HG03108 (cell line): ENCODE data around the gene PIP5K1A.
"Not testable (repeated sequence)": the region's sequence is repeated elsewhere in the genome, so short reads cannot be mapped to it uniquely, and the experiment has no call there.

Experiments used
- ATAC-seq: cut with Tn5 transposase; IDR thresholded peaks from one replicate; pipeline ENCODE4 v1.9.1; 2021; ENCODE audit warnings: moderate library complexity; ENCODE audit not compliant: unreplicated experiment

The PIP5K1A gene

DNA sequence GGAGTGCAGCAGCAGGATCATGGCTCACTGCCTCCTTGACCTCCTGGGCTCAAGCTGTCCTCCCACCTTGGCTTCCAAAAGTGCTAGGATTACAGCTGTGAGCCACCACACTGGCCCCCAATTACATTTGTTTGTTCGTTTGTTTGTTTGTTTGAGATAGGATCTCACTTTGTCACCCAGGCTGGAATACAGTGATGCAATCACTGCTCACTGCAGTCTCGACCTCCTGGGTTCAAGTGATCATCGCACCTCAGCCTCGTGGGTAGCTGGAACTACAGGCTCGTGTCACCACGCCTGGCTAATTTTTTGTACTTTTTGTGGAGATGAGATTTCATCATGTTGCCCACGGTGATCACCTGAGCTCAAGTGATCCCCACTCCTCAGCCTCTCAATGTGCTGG lies 6.3 kb upstream of the PIP5K1A start:
- ATAC-seq, result no peak

DNA sequence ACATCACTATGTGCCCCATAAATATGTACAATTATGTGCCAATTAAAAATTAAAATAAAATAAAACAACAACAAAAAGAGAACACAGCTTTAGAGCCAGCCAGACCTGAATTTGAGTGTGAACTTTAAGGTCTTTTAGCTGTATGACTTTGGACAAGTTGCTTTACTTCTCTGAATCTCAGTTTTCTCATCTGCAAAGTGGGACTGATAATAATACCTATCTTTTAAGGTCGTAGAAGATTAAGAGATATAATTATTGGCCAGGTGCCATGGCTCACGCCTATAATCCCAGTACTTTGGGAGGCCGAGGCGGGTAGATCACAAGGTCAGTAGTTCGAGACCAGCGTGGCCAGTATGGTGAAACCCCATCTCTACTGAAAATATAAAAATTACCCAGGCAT lies 5.0 kb upstream of the PIP5K1A start:
- no peak for ATAC-seq

DNA sequence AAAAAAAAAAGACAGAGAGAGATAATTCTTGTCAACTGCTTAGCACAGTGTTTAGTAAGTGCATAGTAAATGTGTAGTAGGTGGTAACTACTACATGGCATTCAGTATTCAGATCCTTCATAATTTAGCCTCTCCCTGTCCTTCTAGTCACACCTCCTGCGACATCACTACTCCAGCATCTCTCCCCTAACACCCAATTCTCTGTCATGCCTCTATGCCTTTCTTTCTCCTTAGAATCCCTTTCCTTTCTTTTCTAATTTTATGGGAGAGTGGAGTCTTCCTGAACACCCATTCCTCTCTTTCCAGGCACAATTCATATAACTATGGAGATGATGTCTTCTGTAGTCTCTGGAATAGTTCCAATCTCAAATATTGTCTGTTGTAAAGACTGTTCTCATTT lies 4.5 kb upstream of the PIP5K1A start:
- no peak for ATAC-seq

DNA sequence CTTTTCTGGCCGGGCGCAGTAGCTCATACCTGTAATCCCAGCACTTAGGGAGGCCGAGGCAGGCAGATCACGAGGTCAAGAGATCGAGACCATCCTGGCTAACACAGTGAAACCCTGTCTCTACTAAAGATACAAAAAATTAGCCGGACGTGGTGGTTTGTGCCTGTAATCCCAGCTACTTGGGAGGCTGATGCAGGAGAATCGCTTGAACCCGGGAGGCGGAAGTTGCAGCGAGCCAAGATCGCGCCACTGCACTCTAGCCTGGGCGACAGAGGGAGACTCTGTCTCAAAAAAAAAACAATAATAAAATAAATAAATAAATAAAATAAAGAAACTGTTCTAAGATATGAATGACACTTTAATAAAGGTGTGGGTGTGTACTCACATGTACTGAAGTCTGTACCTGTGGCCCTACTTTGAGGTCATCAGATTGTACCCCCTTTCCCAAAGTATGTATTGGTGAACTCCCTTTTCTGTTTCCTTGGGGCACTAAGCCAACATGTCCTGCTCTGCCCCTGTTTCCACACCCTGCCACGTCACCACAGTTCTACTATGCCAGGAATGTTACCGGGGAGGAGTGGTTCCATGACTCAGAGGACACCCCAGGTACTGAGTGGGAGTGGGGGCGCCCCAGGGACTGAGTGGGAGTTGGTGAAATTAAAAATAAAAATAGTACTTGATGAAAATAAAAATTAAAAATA lies 3.3 kb upstream of the PIP5K1A start:
- ATAC-seq, result not testable (repeated sequence)

DNA sequence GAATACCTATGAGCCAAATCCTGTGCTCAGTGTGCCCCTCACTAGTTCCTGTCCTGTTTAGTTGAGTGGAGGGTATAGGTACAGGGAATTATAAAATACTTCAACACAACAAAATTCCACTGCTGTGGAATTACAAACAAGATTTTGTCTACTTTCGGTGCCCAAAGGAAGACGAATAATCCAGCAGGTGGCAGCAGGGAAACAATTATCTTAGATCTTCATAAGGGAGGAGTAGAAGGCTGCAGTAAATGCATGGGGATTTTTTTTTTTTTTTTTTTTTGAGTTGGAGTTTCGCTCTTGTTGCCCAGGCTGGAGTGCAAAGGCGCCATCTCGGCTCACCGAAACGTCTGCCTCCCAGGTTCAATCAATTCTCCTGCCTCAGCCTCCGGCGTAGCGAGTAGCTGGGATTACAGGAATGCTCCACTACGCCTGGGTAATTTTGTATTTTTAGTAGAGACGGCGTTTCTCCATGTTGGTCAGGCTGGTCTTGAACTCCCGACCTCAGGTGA lies 2.0 kb upstream of the PIP5K1A start:
- no peak for ATAC-seq

DNA sequence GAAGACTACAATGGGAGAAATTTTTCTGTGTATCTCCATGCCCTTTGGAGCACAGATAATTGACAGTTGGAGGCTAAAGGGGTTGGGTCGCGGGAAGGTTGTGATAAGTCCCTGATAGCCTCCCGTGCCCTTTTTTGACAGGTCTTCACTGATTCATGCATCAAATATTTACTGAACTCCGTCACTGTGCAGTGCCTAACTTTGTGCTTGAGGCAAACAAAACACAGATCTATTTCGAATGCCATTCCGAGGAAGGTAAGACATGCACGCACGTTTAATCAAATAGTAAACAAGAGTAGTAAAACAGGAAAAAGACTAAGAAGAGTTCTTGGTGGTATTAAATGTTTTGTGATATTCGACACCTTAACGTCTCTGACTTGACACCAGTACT lies 494 bp upstream of the PIP5K1A start:
- ATAC-seq, result no peak

DNA sequence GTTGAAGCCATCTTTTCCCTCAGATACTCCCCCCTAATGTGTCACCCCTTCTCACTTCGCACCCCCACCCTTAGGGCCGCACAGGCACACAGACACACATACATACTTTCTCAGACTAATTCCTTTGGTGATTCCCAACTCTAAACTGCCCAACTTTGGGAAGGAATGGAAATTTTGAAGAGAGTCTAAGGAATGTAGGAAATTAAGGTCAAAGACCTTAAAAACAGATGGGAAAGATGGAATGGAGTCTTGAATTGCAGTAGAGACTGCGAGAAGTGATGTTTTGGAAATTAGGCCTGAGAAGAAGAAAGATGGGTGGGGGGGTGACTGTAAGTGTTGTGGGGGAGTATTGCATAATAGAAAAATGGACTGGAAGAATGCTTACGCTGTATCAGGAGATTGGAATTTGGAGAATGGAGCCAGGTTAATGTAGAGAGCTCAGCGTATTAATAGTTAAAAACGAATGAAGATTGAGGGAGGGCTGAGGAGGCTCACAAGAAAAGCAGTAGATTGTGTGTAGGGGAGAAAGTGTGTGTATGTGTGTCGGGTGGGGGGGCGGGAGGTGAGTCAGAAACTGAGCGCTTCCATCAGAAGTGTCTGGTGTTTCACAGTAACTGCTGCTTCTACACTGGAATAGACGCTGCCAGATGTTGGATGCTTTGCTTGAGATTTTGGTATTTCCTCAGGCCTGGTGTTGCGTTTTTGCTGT lies 1.7 kb downstream of the PIP5K1A start:
- no peak for ATAC-seq

DNA sequence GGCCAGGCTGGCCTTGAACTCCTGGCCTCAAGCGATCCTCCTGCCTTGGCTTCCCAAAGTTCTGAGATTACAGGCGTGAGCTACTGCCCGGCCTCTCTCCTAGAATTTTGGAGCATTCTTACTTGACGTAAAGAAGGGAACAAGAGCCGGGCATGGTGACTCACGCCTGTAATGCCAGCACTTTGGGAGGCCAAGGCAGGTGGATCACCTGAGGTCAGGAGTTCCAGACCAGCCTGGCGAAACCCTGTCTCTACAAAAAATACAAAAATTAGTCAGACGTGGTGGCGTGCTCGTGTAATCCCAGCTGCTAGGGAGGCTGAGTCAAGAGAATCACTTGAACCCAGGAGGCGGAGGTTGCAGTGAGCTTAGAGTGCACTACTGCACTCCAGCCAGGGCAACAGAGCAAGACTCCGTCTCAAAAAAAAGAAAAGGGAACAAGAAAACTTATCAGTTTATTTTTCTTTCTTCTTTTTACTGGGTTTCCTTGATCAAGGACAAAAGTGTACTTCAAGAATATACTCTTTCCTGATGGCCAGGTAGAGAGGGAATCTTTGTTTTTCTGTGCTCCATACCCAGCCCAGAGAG lies 7.1 kb downstream of the PIP5K1A start:
- ATAC-seq, result not testable (repeated sequence)

DNA sequence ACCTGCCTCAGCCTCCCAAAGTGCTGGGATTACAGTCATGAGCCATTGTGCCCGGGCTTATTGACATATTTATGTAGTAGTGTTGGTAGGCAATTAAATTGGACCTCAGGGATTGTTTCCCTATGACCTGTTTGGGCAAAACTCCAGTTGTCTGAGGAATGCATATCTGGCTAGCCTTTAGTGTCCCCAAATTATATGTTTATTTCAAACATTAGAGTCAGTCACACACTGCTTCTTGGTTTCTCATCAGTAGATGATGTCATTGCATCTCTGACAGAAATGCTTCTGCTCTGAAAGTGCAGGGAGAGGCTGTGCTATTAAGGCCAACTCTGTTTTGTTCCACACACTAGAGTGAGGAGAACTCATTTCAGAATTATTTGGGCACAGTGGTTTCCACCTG lies 12.5 kb downstream of the PIP5K1A start:
- ATAC-seq, result no peak

DNA sequence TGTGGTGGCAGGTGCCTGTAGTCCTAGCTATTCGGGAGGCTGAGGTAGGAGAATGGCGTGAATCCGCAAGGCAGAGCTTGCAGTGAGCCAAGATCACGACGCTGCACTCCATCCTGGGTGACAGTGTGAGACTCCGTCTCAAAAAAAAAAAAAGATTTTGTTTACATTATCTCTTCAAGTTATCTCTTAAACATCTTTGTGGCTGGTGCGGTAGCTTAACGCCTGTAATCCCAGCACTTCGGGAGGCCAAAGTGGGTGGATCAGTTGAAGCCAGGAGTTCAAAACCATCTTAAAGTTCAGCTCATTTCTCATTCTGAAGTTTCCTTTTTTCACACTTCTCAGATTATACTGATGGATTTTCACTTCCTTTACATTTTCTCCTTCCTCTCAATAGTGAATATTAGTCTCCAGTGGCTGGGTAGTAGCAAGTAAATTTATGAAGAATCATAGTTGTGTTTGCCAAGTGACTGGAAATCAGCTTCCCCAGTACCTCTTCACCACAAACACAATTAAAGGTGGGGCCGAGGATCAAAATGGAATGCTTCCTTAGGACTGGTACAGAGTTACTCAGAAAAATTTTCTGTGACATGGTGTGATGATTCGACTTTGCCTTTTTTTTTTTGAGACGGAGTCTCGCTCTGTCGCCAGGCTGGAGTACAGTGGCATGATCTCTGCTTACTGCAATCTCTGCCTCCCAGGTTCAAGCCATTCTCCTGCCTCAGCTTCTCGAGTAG lies 13.8 kb downstream of the PIP5K1A start:
- ATAC-seq, result no peak

DNA sequence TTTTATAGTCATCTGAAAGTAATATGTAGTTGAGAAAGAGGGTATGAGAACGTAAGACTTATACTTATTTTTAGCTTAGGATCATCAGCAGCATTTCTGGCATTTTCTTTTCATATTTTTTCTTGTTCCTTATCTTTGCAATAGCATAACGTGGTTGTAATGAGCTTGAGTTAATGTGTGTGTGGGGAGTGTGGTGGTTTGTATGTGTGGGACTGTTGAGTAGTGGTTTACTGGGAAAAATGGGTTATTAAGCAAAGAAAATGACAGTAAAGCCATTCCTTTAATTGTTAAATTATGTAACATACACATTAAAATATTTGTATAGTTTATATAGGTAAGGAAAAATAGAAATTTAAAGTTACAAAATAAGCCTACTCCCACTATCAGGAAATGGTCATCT lies 15.2 kb downstream of the PIP5K1A start:
- no peak for ATAC-seq

DNA sequence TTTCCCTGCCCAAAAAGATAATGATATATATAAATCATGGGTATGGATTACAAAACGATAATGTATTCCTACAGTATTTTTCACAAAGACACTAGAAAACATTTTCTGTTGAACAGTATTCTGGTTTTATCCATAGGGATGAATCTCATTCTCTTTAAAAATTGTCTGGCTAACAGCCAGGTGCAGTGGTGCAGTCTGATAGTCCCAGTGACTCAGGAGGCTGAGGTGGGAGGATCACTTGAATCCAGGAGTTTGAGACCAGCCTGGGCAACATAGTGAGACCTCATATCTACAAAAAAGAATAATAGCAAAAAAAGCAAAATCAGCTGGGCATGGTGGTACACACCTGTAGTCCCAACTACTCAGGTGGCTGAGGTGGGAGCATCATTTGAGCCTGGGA lies 23.3 kb downstream of the PIP5K1A start:
- ATAC-seq, result no peak

DNA sequence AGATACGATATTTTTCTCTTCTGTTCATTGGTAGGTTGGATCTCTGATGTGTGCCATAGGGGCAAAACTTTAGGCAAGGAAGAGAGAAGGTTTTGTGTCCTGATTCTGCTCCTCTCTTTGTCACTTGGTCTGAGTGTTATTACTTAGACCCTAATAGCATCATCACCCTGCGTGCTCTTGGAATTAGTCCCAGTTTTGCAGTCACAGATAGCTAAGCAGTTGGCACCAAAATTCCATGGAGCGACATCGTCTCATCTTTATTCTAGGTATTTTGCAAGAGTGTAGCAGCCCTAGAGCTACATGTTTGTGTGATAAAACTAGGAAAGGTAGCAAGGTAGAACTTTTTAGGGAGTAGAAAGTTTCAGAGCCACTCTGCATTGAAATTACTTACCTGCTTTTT lies 23.8 kb downstream of the PIP5K1A start:
- no peak for ATAC-seq

DNA sequence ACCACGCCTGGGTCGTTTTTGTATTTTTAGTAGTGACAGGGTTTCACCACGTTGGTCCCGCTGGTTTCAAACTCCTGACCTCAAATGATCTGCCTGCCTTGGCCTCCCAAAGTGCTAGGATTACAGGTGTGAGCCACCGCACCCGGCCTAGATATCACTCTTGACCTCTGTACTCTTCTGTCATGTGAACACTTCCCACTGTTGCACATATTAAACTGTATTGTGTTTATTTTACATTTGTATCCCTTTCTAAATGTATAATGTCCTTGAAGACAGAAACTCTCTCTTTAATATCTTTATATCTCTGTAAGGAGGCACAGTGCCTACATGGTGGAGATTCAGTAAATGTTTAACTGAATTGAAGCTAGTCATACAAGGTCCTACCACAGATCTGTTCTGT lies 36.9 kb downstream of the PIP5K1A start:
- ATAC-seq, result no peak

DNA sequence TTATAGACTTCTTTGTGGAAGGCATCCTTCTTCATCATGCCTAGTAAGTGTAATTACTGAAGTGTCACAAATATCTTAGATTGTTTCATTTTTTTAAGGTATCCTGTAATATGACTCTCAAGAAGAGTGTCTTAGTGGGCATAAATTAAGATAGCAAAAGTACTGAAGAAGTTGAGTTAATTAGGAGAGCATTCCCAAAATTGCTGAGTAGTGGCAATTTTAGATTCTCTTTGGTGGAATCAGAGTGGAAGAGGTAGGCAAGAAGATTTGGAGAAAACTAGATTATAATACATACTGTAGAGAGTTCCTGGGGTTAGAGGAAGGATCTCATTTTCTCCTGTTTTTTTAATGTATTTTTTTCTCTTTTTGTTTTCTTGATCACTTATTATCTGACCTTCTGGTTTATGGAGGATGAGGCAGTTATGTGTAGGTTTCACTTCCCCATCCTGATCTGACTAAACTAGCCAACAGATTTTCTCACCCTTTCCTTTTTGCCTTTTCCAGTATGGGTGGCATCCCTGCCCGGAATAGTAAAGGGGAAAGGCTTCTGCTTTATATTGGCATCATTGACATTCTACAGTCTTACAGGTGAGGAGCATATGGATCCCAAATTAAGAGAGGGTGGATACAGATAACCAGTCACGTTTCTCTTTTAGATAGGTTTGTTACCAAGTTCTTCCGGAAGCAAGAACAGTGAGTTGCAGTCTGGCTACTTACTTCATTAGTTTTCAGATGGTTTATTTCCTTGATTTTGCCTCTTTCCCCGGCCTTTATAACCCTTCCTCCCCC lies 39.5 kb downstream of the PIP5K1A start:
- ATAC-seq, result peak; percentile 52

DNA sequence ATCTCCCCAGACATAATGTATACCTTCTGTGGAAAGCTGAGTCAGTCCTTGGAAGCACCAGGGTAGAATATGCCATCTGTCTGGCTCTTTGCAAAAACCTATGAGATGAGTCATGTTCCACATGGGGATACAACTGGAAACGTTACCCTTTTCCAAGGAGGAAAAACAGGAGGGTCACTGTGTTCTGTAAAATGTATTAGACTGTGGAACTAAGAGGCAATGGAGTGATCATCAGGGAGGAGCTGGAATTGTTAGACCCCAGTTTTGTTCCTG lies 40.1 kb downstream of the PIP5K1A start:
- ATAC-seq, result no peak

DNA sequence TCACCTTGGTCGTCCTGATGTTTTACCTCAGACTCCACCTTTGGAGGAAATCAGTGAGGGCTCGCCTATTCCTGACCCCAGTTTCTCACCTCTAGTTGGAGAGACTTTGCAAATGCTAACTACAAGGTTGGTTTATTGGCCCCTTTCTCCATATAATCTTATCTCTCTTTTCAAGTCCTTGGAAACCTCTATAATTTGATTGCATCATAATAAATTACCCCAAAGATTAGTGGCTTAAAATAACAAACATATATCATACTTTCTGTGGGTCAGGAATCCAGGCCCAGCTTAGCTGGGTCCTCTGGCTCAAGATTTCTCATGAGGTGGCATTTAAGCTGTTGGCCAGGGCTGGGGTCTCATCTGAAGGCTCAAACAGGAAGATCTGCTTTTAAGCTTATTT lies 44.1 kb downstream of the PIP5K1A start:
- ATAC-seq, result no peak

DNA sequence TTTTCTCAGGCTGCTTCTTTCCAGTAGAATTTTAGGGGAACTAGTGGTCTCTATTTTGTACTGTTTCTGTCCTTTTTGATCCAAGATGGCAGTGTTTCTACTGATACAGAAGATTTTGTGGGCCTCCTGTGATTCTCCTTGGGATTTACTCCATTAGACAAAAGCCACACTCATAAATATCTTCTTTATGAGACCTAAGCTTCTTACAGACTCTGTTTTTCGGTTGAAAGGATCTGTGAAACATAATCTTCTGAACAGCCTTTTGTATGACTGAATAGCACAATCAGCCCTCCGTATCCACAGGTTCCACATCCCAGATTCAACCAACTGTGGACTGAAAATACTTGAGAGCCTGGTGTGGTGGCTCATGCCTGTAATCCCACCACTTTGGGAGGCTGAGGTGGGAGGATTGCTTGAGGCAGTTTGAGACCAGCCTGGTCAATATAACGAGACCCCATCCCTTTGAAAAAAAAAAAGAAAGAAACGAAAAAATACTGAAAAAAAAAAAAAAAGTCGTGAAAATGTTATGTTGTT lies 45.4 kb downstream of the PIP5K1A start:
- no peak for ATAC-seq

DNA sequence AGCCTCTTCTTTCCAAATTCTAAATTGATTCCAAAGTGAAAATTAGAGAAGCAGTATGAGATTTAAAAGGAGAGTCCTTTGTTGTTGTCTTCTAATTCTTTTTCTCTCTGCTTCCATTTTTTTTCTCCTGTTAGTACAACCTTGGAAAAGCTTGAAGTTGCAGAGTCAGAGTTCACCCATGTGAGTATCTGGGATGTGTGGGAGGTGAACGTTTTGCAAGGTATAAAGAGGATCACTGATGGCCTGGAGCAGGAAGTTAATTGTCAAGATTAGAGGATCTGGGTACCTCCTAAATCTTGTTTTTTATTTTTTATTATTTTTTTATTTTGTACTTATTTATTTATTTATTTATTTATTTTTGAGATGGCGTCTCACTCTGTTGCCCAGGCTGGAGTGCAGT lies 48.4 kb downstream of the PIP5K1A start:
- ATAC-seq, result no peak

DNA sequence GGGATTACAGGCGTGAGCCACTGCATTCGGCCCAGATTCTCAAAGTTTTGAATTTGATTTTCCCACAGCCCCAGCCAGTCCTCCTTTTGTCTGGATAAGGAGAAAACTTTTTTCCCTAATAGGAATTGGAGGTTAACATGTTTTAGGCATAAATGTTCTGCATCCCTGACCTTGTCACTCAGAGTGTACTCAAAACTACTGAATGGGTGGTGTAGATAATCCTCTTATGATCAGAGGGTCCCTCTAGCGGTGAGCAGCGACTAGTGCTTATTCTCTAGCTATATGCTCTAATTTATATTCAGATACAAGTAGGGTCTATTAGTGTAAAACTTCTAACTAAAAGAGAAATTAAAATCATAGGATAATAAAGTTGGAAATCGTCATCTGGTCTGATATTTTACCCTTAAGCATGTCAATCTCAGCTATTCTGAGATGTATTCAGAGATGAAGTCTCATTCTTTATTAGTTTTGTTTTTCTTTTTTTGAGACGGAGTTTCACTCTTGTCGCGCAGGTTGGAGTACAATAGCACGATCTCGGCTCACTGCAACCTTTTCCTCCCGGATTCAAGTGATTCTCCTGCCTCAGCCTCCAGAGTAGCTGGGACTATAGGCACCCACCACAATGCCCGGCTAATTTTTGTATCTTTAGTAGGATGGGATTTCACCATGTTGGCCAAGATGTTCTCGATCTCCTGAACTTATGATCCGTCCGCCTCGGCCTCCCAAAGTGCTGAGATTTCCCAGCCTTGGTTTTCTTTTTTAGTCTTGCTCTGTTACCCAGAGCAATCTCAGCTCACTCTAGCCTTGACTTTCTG lies 53.5 kb downstream of the PIP5K1A start:
- ATAC-seq, result no peak
